Suppressor macrophage treated with lipopolysaccharide for 1 hour (primary cell): Measurements from ENCODE around the gene BBS9.
"Not testable (repeated sequence)": the region's sequence is repeated elsewhere in the genome, so short reads cannot be mapped to it uniquely, and the experiment has no call there.

Experiments used
- DNase-seq, 3 donors: peaks; one replicate each; pipeline ENCODE4 v3.0.0-alpha.2; 2020 to 2022

The BBS9 gene

DNA sequence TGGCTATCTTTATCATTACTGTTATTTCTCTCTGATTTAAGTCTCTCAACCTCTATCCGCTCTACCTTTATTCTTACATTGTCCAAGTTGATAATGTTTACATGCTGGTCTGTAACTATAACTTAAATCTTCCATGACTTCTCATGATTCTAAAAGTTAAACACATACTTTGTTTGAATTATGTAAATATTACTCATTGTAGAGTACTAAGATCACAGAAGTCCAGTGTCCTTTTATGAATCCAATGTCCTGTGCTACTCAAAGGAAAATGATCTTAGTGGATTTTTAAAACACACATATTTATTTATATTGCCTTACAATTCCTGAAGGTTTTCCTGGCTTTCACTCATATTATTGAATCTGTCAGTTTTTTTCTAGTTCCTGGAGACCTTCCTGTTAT lies 70.9 kb downstream of the BBS9 start:
- DNase-seq = no peak

DNA sequence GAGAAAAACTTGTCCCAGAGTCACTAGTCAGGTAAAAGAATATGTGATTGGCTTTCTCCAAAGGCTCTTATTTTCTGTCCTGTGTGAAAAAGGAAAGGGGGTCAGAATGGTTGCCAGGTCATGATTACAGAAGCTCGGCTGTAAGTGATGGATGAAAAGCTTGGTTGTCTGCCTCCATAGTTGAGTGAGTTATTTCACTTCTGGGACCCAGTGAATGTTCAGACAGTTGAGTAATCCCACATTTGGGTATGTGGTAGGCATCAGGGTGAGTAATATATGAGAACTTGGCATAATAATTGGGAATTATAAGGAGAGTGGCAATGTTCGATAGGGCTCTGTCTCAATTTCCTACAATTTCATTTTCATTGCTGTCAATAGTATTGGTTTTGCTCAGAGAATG lies 72.5 kb downstream of the BBS9 start:
- DNase-seq = no peak

DNA sequence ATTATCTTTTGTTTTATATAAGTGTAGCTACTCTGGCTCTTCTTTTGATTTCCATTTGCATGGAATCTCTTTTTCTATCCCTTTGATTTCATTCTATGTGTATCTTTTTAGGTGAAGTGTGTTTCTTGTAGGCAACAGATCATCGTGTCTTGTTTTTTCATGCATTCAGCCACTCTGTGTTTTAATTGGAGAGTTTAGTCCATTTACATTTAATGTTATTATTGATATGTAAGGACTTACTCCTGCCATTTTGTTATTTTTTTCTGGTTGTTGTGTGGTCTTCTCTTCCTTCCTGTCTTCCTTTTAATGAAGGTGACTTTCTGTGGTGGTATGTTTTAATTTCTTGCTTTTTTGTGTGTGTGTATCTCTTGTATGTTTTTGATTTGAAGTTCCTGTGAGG lies 81.6 kb downstream of the BBS9 start:
- no peak for DNase-seq

DNA sequence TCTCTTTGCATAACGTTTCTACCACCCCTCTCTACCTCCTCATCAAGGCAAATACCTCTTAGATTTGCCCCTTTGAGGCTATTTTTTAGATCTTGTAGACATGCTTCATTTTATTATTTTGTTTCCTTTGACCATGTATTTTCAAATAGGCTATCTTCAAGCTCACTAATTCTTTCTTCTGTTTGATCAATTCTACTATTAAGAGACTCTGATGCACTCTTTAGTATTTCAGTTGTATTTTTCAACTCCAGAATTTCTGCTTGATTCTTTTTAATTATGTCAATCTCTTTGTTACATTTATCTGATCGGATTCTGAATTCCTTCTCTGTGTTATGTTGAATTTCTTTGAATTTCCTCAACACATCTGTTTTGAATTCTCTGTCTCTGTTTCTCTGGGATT lies 82.8 kb downstream of the BBS9 start:
- no peak for DNase-seq

DNA sequence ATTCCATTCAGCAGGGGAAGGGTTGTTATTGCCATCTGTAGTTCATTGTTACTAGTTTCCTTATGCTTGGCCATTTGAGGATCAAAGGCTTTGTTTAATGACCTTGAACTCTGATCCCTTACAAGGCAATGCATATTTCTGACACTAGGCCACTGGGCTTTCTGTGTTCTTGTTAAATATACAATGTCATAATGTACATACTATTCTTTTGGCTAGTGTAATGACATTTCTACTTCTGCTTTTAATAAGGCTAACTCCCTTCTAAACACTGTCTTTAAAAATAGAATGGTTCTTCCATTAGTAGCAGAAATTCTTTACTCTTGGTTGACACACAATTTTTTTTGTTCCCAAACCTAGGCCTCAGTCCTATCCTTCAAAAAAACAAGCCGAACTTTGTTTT lies 86.6 kb downstream of the BBS9 start:
- no peak for DNase-seq

DNA sequence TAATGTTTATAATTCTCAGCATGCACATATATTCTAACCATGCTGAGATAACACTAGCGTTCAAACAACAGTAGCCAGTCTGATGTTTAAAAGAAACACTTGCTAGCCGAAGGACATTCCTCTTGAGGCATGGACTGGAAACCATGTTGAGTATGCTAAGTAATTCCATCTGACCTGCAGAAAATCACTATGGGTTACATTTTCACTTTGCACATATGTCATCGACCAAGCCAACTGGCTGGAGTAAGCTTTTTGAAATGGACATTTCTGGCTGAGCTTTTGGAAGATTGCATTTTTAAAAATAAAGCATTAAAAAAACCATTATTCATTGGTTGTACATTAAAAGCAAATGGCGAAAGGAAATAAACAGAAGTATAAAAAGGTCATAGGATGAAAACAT lies 88.2 kb downstream of the BBS9 start:
- DNase-seq = no peak

DNA sequence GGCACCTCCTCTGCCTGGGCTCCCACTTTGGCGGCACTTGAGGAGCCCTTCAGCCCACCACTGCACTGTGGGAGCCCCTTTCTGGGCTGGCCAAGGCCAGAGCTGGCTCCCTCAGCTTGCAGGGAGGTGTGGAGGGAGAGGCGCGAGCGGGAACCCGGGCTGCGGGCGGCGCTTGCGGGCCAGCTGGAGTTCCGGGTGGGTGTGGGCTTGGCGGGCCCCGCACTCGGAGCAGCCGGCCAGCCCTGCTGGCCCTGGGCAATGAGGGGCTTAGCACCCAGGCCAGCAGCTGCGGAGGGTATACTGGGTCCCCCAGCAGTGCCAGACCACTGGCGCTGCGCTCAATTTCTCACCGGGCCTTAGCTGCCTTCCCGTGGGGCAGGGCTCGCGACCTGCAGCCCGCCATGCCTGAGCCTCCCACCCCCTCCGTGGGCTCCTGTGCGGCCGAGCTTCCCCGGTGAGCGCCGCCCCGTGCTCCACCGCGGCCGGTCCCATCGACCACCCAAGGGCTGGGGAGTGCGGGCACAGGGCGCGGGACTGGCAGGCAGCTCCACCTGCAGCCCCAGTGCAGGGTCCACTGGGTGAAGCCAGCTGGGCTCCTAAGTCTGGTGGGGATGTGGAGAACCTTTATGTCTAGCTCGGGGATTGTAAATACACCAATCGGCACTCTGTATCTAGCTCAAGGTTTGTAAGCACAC lies 89.6 kb downstream of the BBS9 start:
- DNase-seq = not testable (repeated sequence)

DNA sequence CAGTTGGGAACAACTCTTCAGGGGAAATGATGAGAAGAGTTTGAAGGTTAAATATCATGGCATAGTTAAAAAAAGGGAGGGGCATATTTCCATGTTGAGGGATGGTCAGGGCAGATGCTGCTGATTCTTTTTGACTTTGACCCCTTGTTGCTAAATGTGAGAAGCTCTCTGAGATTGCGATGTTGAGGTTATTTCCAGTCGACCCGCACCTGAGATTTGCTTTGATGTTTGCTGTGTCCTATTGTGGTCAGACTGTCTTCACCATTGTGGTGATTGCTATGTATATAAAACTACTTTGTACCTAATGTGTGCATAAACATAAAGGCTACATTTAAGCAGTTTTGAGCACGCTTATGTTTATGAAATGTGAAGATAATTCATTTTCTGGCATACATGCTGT lies 90.9 kb downstream of the BBS9 start:
- no peak for DNase-seq

DNA sequence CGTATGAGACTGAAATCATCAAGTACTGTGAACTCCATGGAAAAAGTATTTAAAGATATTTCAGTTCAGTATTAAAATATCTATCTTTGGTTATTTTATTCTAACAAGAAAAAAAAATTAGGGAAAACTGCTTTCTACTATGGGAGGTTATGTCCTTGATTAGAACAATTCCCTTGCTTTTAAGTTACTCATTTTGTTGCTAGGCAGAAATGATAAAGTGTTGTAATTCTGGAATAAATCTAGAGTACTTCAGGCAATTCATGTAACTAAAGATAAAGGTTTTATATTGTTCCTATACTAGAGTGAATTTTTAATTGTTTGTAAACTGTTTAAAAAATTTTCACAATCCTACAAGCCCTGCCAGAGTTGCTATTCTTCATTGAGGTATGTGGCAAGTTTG lies 92.0 kb downstream of the BBS9 start:
- no peak for DNase-seq

DNA sequence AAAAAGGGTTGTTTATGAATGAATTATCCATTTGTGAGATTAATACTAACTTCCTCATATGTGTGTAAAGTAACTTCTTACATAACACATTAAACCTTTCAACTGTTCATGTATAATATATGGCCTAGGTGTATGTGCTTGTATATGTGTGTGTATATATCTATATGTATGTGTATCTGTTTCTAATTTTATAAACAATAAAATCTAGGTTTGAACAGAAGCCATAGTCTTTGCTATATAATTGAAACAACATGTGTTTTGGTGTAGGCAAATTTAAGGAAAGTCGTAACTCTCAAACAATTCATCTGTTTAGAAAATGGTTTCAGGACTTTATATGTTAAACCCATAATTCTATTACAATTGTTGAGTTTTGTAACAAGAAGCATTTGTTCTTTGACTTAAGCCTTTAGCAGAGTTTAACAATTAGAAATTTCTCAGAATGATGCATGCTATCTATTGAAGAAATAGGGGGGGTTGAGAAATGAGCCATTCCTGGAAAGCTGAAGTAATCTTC lies 103.3 kb downstream of the BBS9 start:
- no peak for DNase-seq

DNA sequence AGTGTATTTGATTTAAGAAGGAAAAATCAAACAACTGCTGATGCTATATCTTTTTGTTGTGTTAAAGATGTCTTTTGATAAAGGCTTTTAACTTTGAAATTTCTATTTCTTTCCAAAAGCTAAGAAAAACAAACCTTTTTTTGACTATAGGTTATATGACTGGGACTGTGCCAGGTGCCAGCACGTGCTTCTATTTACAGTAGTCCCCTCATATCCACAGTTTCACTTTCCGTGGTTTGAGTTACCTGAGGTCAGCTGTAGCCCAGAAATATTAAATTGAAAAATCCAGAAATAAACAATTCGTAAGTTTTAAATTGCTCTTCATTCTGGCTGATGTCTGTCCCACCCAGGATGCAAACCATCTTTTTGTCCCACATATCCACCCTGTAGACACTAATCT lies 104.3 kb downstream of the BBS9 start:
- no peak for DNase-seq

DNA sequence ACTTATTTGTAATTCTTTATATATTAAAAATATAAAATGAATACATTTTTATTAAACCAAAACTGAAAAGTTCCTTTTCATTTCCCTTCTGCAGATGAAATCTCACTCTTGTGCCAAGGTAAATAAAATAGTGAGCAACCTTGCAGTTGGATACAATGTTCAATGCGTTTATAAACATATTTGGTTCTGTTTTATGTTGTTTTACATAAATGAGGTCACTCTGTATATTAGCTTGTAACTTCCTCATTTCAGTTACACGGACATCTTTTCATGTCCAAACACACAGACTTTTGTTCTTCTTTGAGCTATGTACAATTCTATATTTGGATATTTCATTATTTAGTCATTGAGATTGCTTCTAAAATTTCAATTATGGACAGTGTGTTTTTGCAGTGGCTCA lies 107.7 kb downstream of the BBS9 start:
- DNase-seq = peak; percentile 1 to 35 (median 31)

DNA sequence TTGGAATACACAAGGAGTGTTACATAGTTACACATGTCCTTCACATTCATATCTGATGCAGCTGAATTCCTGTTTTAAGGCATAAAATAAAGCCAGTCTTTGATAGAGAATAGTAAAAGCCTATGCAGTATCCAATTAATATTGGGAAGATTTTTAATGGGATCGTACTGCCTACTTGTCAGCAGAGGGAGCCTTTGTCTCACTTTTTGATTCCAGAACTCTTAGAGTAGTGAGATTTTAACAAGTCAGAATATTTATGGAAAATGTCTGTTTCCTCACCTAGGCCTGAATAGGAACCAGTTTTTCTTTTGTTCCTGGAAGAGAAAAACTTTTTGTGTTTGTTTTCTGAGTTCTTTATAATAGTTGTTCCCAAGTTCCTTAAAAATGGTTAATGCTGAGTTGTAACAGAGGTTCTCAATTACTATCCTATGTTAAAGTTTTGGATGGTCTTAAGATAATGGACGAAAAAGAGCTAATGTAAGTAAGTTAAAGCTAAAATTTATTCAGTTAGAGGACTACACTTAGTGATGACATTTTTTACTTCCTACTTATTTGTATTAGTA lies 114.0 kb downstream of the BBS9 start:
- peak; percentile 27 to 50 (median 35) for DNase-seq

DNA sequence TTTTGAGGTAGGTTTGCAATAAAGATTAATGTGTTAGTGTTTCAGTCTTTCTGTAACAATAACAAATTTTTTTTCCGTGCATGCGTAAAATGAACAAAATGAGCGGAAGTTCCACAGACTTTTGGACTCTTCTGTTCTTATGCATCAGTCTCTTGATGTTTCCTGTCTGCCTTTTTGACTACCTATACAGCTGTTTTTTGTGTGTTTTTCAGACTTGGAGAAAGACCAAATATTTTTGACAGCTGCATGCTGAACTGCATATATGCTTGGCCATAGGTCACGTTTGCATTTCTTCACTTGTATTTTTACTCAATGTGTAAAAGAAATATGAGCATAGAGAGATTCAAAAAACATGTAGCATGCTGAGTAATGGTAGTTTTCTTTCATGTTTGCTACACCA lies 119.3 kb downstream of the BBS9 start:
- DNase-seq = no peak

DNA sequence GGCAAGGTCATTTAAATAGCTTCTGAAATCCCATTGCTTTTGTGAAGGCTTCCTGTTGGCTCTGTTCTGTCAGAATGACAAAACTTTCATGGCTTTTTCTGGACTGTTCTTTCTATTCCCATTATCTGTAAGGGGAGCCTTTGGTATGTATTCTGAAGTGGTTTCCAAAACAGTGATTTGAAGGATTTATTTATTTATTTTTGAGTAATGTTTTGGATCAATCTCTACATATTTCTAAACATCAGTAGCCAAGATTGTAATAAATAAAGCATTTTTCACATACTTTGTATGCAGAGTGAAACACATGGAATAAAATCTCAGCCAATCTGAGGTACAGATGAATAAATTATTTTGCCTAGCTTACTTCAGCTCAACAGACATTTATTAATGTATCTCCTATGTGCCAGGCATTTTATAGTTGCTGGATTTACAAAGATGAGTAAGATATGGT lies 121.1 kb downstream of the BBS9 start:
- DNase-seq = no peak

DNA sequence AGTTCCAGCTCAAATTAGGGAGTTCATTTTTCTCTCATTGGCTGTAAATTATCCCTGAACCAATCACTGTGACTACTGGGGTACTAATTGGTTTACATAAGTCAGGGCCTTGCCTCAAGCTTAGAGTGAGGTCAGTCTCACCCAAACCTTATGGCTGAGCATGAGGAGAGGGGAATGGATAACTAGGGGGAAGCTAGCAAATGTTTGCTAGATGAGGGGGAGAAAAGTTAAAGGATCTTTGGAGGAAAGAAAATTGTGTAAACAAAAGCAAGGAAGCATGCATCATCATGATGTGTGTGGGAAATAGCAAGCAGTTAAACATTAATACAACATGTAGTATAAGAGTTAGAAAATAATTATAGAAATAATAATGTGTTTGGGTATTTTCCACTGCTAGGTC lies 121.9 kb downstream of the BBS9 start:
- DNase-seq = no peak

DNA sequence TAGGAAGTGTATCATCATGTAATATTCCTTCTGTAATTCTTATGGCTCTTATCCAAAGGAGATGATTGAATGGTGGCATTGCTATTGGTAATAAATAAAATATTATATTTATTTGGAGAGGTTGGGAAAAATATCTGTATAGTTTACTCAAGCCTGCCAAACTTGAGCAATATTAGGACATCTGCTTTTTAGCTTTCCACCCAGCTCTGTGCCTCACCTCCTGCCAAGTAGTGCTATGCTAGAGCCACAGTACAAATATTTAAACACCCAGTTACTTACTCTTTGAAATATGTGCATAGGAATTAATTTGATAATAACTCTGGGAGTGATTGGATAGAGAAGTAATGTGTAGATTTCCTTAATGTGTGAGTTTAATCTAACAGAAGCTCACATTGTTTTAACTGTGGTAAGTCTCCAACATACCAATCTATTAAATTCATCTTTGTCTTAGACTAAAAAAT lies 129.2 kb downstream of the BBS9 start:
- DNase-seq = no peak

DNA sequence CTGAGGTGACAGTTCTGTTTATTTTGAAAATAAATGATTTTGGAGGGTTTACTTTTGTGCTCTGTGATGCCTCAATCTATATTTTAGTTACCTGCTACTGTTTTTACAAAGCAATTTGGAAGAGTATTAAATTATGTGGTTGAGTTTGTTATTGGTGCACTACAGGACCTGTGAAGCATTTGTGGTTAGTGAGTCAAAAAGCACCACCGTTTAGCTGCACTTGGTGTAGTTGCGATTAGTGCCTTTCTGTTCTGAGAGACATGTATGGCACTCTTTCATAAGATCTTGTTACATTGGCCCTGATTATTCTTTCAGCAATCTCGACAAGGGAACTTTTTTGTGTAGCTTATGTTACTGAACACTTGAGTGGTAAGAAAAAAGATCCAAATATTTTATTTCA lies 132.2 kb downstream of the BBS9 start:
- no peak for DNase-seq

DNA sequence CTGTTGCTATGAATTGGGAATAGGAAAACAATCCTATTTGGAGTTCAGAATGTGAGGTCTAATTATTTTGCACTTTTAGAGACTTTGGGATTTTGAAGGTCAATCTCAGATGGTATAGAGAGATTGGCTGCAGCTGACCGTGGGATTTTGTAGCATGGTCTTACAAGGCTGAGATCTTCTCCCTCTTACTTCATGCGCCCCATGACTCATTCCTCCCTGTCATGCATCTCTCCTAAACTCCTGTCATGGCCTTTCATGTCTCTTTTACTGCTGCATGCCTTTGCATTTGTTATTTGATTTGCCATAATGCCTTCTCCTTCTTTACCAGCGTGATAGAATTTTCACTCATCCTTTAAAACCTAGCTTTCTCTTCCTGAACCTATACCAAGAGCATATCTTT lies 133.1 kb downstream of the BBS9 start:
- no peak for DNase-seq

DNA sequence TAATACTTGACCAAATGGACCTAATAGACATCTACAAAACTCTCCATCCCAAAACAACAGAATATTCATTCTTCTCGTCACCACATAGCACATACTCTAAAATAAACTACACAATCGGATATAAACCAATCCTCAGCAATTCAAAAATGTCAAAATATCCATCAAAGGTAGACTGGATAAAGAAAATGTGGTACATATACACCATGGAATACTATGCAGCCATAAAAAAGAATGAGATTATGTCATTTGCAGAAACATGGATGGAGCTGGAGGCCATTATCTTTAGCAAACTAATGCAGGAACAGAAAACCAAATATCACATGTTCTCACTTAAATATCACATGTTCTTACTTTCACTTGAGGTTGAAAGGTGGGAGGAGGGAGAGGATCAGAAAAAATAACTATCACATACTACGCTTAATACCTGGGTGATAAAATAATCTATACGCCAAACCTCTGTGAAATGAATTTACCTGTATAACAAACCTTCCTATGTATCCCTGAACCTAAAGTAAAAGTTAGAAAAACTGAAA lies 142.5 kb downstream of the BBS9 start:
- DNase-seq = not testable (repeated sequence)

DNA sequence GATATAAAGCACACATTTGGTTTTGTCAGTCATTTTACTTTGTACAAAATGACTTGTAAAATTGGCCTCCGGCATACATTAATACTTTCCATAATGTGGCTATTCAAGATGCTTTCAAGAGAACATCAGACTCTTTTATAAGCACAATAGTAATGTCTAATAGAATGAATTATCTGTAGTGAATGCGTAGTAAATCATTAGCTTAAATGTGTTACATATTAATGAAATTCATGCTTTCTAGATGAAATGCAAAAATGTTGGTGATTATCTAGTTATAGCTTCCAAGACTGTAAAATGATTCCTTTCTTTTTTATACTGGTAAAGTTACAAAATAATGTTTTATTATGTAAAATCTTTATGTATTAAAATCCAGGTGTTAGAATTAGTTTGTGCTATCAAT lies 144.0 kb downstream of the BBS9 start:
- no peak for DNase-seq

DNA sequence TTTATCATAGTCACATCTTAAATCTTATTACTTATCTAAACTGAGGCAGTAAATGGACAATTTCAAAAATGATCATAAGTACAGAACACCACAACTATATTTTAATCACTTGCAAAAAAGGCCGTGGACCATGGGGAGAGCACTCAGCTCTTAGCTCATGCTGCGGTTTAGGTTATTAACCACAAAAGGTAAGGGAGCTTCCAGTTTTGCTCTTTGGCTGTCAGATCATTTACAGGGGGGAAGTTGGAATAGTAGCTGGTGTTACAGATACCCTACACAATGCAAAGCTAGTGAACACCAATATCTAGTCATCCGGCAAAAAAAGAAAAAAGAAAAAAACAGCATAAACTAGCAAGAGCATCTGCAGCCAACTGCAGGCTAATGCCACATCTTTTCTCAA lies 147.0 kb downstream of the BBS9 start:
- DNase-seq = no peak

DNA sequence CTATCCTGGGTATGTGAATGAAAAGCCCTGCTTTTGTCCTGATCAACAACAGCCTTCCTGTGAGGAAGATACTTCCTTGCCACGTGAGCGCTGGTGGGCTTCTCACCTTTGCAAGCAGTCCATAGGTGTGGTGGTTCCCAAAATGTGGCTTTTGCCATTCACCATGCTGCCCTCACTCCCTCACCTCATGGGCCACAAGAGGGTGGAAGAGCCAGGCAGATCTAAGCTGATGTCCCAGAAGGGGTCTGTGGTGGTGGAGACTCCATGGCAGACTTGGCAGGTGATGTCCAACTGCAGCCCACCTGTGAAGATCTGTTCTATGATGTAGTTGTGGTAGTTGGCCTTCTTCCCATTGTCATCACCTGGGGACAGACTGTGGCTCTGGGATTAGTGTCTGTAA lies 147.4 kb downstream of the BBS9 start:
- DNase-seq = no peak

DNA sequence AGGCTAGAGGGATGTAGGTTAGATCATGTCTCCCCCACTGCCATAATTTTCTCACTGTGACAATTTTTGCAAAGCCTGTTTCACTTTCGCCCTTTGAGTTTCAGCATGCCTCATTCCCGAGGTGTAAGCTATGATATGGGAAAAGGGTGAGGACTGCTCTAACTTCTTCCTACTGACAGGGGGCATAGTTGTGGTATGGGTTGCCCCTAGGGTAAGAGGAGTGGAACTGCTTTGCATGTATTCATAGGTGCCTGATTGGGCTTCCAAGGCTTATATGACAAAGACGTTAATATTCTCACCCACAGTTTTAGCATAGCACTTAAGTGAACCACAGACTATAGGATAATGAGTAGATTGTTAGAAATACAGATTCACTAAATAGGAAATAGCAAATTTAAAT lies 148.7 kb downstream of the BBS9 start:
- no peak for DNase-seq

DNA sequence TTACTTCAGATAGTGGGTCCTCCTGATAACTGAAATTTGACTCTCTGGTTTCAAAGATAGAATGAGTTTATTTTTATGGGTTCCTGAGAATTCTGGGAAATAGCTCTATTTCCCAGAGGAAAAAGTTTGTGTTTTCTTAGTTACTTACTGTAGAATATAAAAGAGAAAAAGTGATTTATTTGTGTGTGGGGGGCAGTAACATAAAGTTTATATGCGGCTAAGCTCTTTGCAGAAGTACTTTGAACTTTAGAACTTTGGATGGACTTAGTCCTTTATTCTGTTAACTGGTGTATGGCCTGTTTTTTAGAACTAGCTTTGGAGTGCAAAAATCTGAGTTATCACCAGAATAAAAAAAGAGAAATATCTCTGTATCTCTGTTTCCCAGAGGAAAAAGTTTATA lies 157.1 kb downstream of the BBS9 start:
- no peak for DNase-seq
